ENCODE measurements around the gene KIF26B. TPM values are rescaled to one million over a fixed set of nuclear protein-coding genes. Genes with fewer than 3 reads are reported as not detected.

KIF26B gene
- polyA plus RNA-seq, 1 donor from 2014 or later: 6.3 TPM

DNA sequence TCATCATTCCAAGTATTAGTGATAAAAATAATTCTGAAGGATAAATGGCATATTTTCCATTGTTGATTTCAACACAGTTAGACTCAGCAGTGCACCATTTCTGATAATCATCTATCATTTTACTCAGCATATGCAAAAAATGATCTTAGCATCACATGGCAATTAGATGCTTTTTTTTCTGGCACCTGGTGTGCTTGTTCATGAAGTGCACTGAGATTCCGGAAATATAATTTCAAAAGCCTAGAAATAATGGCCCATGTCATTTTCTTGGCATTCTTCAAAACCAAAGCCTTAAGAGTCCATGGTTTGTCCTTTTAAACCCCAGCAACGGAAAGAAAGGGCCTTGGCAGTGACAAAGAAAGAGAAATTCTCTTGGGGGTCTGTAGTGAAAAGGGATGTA, 278.8 kb downstream of the KIF26B start:
- Histone ChIP-seq H3K27ac (ENCODE audit: low read length) (peak overlapping the region; percentile 20), H3K4me3 (ENCODE audit: low read length) (no peak overlapping the region), H2AFZ (ENCODE audit: low read depth, low read length) (no peak overlapping the region), H3K27me3 (ENCODE audit: insufficient read depth, low read depth, low read length) (no peaks in the 10 kb centered on the region), H3K79me2 (replicated peaks; ENCODE audit: insufficient read depth, low read length) (no peaks in the 10 kb centered on the region), H3F3A (ENCODE audit: insufficient read depth, low read length, poor library complexity, severe bottlenecking) (no peaks in the 10 kb centered on the region), H3K4me2 (ENCODE audit: low read length) (no peak overlapping the region), H3K9me2 (ENCODE audit: insufficient read depth, low read length) (no peaks in the 10 kb centered on the region), H3K36me3 (ENCODE audit: insufficient read depth, low read length) (no peaks in the 10 kb centered on the region), H3K9me3 (ENCODE audit: low read length) (no peaks in the 10 kb centered on the region), H4K20me1 (ENCODE audit: insufficient read depth) (no peaks in the 10 kb centered on the region), H3K9ac (ENCODE audit: low read length) (no peak overlapping the region)
- TF ChIP-seq, protein P1, sequence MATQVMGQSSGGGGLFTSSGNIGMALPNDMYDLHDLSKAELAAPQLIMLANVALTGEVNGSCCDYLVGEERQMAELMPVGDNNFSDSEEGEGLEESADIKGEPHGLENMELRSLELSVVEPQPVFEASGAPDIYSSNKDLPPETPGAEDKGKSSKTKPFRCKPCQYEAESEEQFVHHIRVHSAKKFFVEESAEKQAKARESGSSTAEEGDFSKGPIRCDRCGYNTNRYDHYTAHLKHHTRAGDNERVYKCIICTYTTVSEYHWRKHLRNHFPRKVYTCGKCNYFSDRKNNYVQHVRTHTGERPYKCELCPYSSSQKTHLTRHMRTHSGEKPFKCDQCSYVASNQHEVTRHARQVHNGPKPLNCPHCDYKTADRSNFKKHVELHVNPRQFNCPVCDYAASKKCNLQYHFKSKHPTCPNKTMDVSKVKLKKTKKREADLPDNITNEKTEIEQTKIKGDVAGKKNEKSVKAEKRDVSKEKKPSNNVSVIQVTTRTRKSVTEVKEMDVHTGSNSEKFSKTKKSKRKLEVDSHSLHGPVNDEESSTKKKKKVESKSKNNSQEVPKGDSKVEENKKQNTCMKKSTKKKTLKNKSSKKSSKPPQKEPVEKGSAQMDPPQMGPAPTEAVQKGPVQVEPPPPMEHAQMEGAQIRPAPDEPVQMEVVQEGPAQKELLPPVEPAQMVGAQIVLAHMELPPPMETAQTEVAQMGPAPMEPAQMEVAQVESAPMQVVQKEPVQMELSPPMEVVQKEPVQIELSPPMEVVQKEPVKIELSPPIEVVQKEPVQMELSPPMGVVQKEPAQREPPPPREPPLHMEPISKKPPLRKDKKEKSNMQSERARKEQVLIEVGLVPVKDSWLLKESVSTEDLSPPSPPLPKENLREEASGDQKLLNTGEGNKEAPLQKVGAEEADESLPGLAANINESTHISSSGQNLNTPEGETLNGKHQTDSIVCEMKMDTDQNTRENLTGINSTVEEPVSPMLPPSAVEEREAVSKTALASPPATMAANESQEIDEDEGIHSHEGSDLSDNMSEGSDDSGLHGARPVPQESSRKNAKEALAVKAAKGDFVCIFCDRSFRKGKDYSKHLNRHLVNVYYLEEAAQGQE (IDR thresholded peaks at IDR 0.05; ENCODE audit: borderline replicate concordance): no peak
- TF ChIP-seq RAD21 (conservative IDR thresholded peaks at IDR 0.05) (no peak), EZH2 (IDR thresholded peaks at IDR 0.05; ENCODE audit: borderline replicate concordance, insufficient read depth, low read length, poor library complexity, severe bottlenecking) (no peak), TAF1 (IDR thresholded peaks at IDR 0.05; ENCODE audit: low read depth) (no peak), SMC3 (conservative IDR thresholded peaks at IDR 0.05; ENCODE audit: poor library complexity) (no peak), POLR2AphosphoS5 (IDR thresholded peaks at IDR 0.05) (no peak), EP300 (conservative IDR thresholded peaks at IDR 0.05; ENCODE audit: poor library complexity, severe bottlenecking) (no peak), MXI1 (conservative IDR thresholded peaks at IDR 0.05; ENCODE audit: poor library complexity, severe bottlenecking) (no peak)
- TF ChIP-seq, protein P2, sequence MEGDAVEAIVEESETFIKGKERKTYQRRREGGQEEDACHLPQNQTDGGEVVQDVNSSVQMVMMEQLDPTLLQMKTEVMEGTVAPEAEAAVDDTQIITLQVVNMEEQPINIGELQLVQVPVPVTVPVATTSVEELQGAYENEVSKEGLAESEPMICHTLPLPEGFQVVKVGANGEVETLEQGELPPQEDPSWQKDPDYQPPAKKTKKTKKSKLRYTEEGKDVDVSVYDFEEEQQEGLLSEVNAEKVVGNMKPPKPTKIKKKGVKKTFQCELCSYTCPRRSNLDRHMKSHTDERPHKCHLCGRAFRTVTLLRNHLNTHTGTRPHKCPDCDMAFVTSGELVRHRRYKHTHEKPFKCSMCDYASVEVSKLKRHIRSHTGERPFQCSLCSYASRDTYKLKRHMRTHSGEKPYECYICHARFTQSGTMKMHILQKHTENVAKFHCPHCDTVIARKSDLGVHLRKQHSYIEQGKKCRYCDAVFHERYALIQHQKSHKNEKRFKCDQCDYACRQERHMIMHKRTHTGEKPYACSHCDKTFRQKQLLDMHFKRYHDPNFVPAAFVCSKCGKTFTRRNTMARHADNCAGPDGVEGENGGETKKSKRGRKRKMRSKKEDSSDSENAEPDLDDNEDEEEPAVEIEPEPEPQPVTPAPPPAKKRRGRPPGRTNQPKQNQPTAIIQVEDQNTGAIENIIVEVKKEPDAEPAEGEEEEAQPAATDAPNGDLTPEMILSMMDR (IDR thresholded peaks at IDR 0.05; ENCODE audit: poor library complexity, severe bottlenecking): no peak

DNA sequence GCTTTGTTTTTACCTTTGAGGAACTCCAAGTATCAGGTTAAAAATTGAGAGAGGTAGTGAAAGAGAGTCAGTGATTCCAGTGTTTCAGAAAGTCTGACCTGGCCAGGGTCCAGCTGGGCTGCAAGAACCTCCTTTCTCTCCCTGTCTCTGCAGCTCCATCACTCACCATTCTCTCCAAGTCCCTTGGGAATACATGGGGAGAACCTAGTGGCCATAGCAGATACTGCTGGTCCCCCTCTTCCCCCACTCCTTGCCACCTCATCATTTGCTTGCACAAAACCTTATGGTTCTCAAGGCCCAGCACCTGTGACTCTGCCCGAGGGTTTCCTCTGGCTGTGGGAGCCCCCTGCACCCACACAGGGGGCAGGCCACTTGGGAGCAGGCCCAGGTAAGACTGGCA, 279.5 kb downstream of the KIF26B start:
- no peaks in the 10 kb centered on the region for H3F3A ChIP-seq (ENCODE audit: insufficient read depth, low read length, poor library complexity, severe bottlenecking)
- TF ChIP-seq, protein P2 (IDR thresholded peaks at IDR 0.05; ENCODE audit: poor library complexity, severe bottlenecking): no peak
- TF ChIP-seq EZH2 (IDR thresholded peaks at IDR 0.05; ENCODE audit: borderline replicate concordance, insufficient read depth, low read length, poor library complexity, severe bottlenecking) (no peak), POLR2AphosphoS5 (IDR thresholded peaks at IDR 0.05) (no peak), RAD21 (conservative IDR thresholded peaks at IDR 0.05) (no peak), TAF1 (IDR thresholded peaks at IDR 0.05; ENCODE audit: low read depth) (no peak), SMC3 (conservative IDR thresholded peaks at IDR 0.05; ENCODE audit: poor library complexity) (no peak), MXI1 (conservative IDR thresholded peaks at IDR 0.05; ENCODE audit: poor library complexity, severe bottlenecking) (no peak), EP300 (conservative IDR thresholded peaks at IDR 0.05; ENCODE audit: poor library complexity, severe bottlenecking) (no peak)
- TF ChIP-seq, protein P1 (IDR thresholded peaks at IDR 0.05; ENCODE audit: borderline replicate concordance): no peak
- H3K4me2 ChIP-seq (ENCODE audit: low read length): no peak overlapping the region
- no peaks in the 10 kb centered on the region for H4K20me1 ChIP-seq (ENCODE audit: insufficient read depth)
- no peaks in the 10 kb centered on the region for H3K36me3 ChIP-seq (ENCODE audit: insufficient read depth, low read length)
- H3K79me2 ChIP-seq (replicated peaks; ENCODE audit: insufficient read depth, low read length): no peaks in the 10 kb centered on the region
- H3K4me3 ChIP-seq (ENCODE audit: low read length): no peak overlapping the region
- H3K9me2 ChIP-seq (ENCODE audit: insufficient read depth, low read length): no peaks in the 10 kb centered on the region
- H3K27ac ChIP-seq (ENCODE audit: low read length): no peak overlapping the region
- no peaks in the 10 kb centered on the region for H3K9me3 ChIP-seq (ENCODE audit: low read length)
- H3K9ac ChIP-seq (ENCODE audit: low read length): no peak overlapping the region
- H2AFZ ChIP-seq (ENCODE audit: low read depth, low read length): no peak overlapping the region
- H3K27me3 ChIP-seq (ENCODE audit: insufficient read depth, low read depth, low read length): no peaks in the 10 kb centered on the region

Measured in neural cell (in vitro differentiated cells).